HepG2 (cell line): ENCODE measurements around the gene GRIK4. TPM values are rescaled to one million over a fixed set of nuclear protein-coding genes. Genes with fewer than 3 reads are reported as not detected.

ENCODE experiments used
- ATAC-seq: fragments of 200-7000 bp; cut with Tn5 transposase; 3 replicates; pipeline ENCODE4 v1.9.1; 2020; ENCODE audit warnings: mild to moderate bottlenecking, moderate library complexity
- BruUV-seq: library from RNA; stranded (reverse); fragments of 400-500 nt; replicated peaks from 2 replicates; lab custom pipeline; 2021; lab: Mats Ljungman, UMichigan
- CTCF ChIA-PET: fragments of 300-600 bp; formaldehyde crosslinking; extraction: SDS; loops from one replicate; lab custom pipeline; 2021; ENCODE audit warnings: low total read pairs, inconsistent platforms, low intra/inter-chr PET ratio; lab: Yijun Ruan, JAX
- POLR2A ChIA-PET: fragments of 350-600 bp; sonication (Branson Sonifier 250); formaldehyde crosslinking; loops from one replicate; lab custom pipeline; 2020; ENCODE audit warnings: antibody characterized with exemption, inconsistent platforms; lab: Yijun Ruan, JAX
- DNase-seq: peaks from one replicate; pipeline ENCODE4 v3.0.0-alpha.2; 2015; ENCODE audit warnings: low spot score
- FAIRE-seq: peaks from 3 replicates; lab custom pipeline; 2011; peaks lifted over from hg19 to GRCh38; lab: Jason Lieb, UNC
- H2AFZ ChIP-seq: one replicate; pipeline ENCODE4 v1.6.1; 2011; ENCODE audit warnings: low read length, inconsistent platforms
- H3K27ac ChIP-seq: fragments of 300-600 bp; 3 replicates; pipeline ENCODE4 v1.8.0; 2011; ENCODE audit warnings: mixed run types, mild to moderate bottlenecking, mixed read lengths, low read length, inconsistent platforms; ENCODE audit not compliant: insufficient read depth; ENCODE audit errors: extremely low read length
- H3K27me3 ChIP-seq, 2 experiments: fragments of 200-600 bp in 1 of 2; 2 replicates in 1 of 2; 3 replicates in 1 of 2; pipeline versions ENCODE4 v1.6.0 to v1.8.0; 2011; ENCODE audit warnings: low read length in 2 of 2, mild to moderate bottlenecking in 2 of 2, moderate library complexity in 2 of 2, inconsistent platforms in 1 of 2; ENCODE audit not compliant: insufficient read depth in 2 of 2, control insufficient read depth in 1 of 2
- H3K36me3 ChIP-seq, 2 experiments: fragments of 200-600 bp in 1 of 2; replicated peaks in 1 of 2; 2 replicates in 1 of 2; 3 replicates in 1 of 2; pipeline versions ENCODE4 v1.5.1 to v1.8.0; 2011; ENCODE audit warnings: low read length in 2 of 2, inconsistent platforms in 1 of 2; ENCODE audit not compliant: insufficient read depth in 2 of 2, control insufficient read depth in 1 of 2
- H3K4me1 ChIP-seq: 2 replicates; pipeline ENCODE4 v1.5.1; 2012; ENCODE audit warnings: low read length, inconsistent platforms; ENCODE audit not compliant: insufficient read depth
- H3K4me2 ChIP-seq: 2 replicates; pipeline ENCODE4 v1.6.0; 2011; ENCODE audit warnings: low read depth, low read length, inconsistent platforms
- H3K4me3 ChIP-seq, 3 experiments: fragments of 200-600 bp in 1 of 3; sonication (generic), shearing (Covaris generic) in 1 of 3; replicated peaks in 1 of 3; 2 replicates each; pipeline ENCODE4 v1.5.1; 2011 to 2016; ENCODE audit warnings: low read length in 3 of 3, inconsistent platforms in 2 of 3, low read depth in 2 of 3, mild to moderate bottlenecking in 2 of 3, control low read depth in 1 of 3, mixed read lengths in 1 of 3; ENCODE audit not compliant: insufficient read depth in 1 of 3
- H3K79me2 ChIP-seq: one replicate; pipeline ENCODE4 v1.6.1; 2011; ENCODE audit warnings: low read length, inconsistent platforms; ENCODE audit not compliant: insufficient read depth
- H3K9ac ChIP-seq: 2 replicates; pipeline ENCODE4 v1.6.0; 2011; ENCODE audit warnings: mild to moderate bottlenecking, low read depth, low read length, inconsistent platforms; ENCODE audit not compliant: insufficient read depth
- H3K9me3 ChIP-seq: 2 replicates; pipeline ENCODE4 v1.5.1; 2012; ENCODE audit warnings: mild to moderate bottlenecking, low read length
- H4K20me1 ChIP-seq: 2 replicates; pipeline ENCODE4 v1.6.0; 2011; ENCODE audit warnings: inconsistent platforms, mild to moderate bottlenecking, low read length, moderate library complexity; ENCODE audit not compliant: insufficient read depth
- ATF7-NPFF ChIP-seq: sonication (generic); formaldehyde crosslinking; IDR thresholded peaks from 2 replicates; pipeline ENCODE4 v1.8.1; 2023; ENCODE audit warnings: mild to moderate bottlenecking, low read depth, missing genetic modification reagents, moderate library complexity
- FOSL2 ChIP-seq: sonication (generic); formaldehyde crosslinking; IDR thresholded peaks from 2 replicates; pipeline ENCODE4 v1.4.0; 2020; ENCODE audit warnings: missing genetic modification reagents
- FOXP1 ChIP-seq, 2 experiments: fragments of 450-650 bp in 1 of 2; IDR thresholded peaks; 2 replicates each; pipeline ENCODE4 v1.6.1; 2017 to 2018; ENCODE audit warnings: antibody characterized with exemption in 1 of 2
- GTF2F1 ChIP-seq: fragments of 150-350 bp; IDR thresholded peaks from 2 replicates; pipeline ENCODE4 v1.6.1; 2014; ENCODE audit warnings: low read length
- MATR3 ChIP-seq: sonication (generic); formaldehyde crosslinking; IDR thresholded peaks from 2 replicates; pipeline ENCODE4 v1.4.0; 2020; ENCODE audit warnings: missing genetic modification reagents
- MAZ ChIP-seq, 2 experiments: sonication (generic) in 1 of 2; formaldehyde crosslinking in 1 of 2; IDR thresholded peaks; 2 replicates each; pipeline versions ENCODE4 v1.5.0 to v1.6.1; 2012 to 2020; ENCODE audit warnings: low read depth in 2 of 2, mild to moderate bottlenecking in 2 of 2, borderline replicate concordance in 1 of 2, improper control_type of control experiment in 1 of 2, low read length in 1 of 2, missing genetic modification reagents in 1 of 2, moderate library complexity in 1 of 2
- SMC3 ChIP-seq: IDR thresholded peaks from 2 replicates; pipeline ENCODE4 v1.6.1; 2011; ENCODE audit warnings: low read length, improper control_type of control experiment
- SRSF1 ChIP-seq: fragments of 200-400 bp; formaldehyde crosslinking; optimal IDR thresholded peaks from 2 replicates; pipeline ENCODE3; 2017; ENCODE audit warnings: mild to moderate bottlenecking, low read depth, low read length, moderate library complexity
- TCF7 ChIP-seq: sonication (generic); IDR thresholded peaks from 2 replicates; pipeline ENCODE4 v1.6.1; 2016; ENCODE audit warnings: antibody characterized with exemption, low read depth
- ZFP36L2 ChIP-seq: sonication (generic); formaldehyde crosslinking; IDR thresholded peaks from 2 replicates; pipeline ENCODE4 v1.4.0; 2020; ENCODE audit warnings: missing genetic modification reagents
- ZNF747 ChIP-seq: sonication (generic); formaldehyde crosslinking; IDR thresholded peaks from 2 replicates; pipeline ENCODE4 v1.8.1; 2023; ENCODE audit warnings: missing genetic modification reagents, mild to moderate bottlenecking, borderline replicate concordance
- ZNF772 ChIP-seq: sonication (generic); formaldehyde crosslinking; IDR thresholded peaks from 2 replicates; pipeline ENCODE4 v1.5.0; 2020; ENCODE audit warnings: mild to moderate bottlenecking, missing genetic modification reagents
- ZNF788 ChIP-seq: sonication (generic); formaldehyde crosslinking; IDR thresholded peaks from 2 replicates; pipeline ENCODE4 v1.5.0; 2020; ENCODE audit warnings: mild to moderate bottlenecking, missing genetic modification reagents, borderline replicate concordance
- ZSCAN9 ChIP-seq: IDR thresholded peaks from 2 replicates; pipeline ENCODE4 v1.6.1; 2016; ENCODE audit warnings: borderline replicate concordance
- WGBS: methylation state at CpG from one replicate; pipeline ENCODE4 v1.1.6; 2017; ENCODE audit warnings: low lambda C conversion rate; 5-methylcytosine and 5-hydroxymethylcytosine counted together
- in situ Hi-C: cut with HindIII; loops from 2 replicates; pipeline ENCODE4 v1.10.0; 2017; ENCODE audit warnings: low pct_unique_long_range_greater_than_20kb; ENCODE audit not compliant: extremely low pct_ligation_motif_present
- intact Hi-C: fragments of 100-400 bp; cut with micrococcal nuclease; formaldehyde crosslinking; loops from one replicate; pipeline ENCODE4 v1.10.0; 2022; ENCODE audit not compliant: unreplicated experiment
- polyA plus RNA-seq, 8 experiments: library from polyadenylated mRNA; depleted of rRNA in 3 of 8; stranded (reverse) in 7 of 8; unstranded in 1 of 8; fragments of >200 nt; fragmentation: Illumina TruSeq in 4 of 8; extraction: Trizol in 4 of 8; gene quantifications; 2 replicates each; pipeline versions ENCODE4 v1.2.1 to v1.2.3, GENCODE V29; 2011 to 2016; ENCODE audit warnings: low read depth in 4 of 8, missing spikeins in 1 of 8, mixed read lengths in 1 of 8; ENCODE audit not compliant: insufficient read depth in 1 of 8
- total RNA-seq, 5 experiments: library from RNA; depleted of rRNA; stranded (reverse); fragments of >200 nt; fragmentation: Illumina TruSeq; extraction: Trizol; gene quantifications; 2 replicates each; pipeline ENCODE4 v1.2.3, GENCODE V29; 2016; ENCODE audit warnings: low read depth in 1 of 5
- TF ChIP-seq, protein P1 (sequence below): sonication (generic); formaldehyde crosslinking; IDR thresholded peaks from 2 replicates; pipeline ENCODE4 v1.8.1; 2023; ENCODE audit warnings: missing genetic modification reagents, mild to moderate bottlenecking, borderline replicate concordance
- TF ChIP-seq, protein P2 (sequence below): sonication (generic); formaldehyde crosslinking; IDR thresholded peaks from 2 replicates; pipeline ENCODE4 v1.4.0; 2020; ENCODE audit warnings: missing genetic modification reagents
- TF ChIP-seq, protein P3 (sequence below): sonication (generic); formaldehyde crosslinking; IDR thresholded peaks from 2 replicates; pipeline ENCODE4 v1.4.0; 2020; ENCODE audit warnings: missing genetic modification reagents, borderline replicate concordance

The GRIK4 gene
- total and polyA plus RNA-seq, 2 of the 13 experiments (the other 11 are each of a cell fraction or from before 2014, with no cell fraction given), result 0.04 to 0.07 TPM

DNA sequence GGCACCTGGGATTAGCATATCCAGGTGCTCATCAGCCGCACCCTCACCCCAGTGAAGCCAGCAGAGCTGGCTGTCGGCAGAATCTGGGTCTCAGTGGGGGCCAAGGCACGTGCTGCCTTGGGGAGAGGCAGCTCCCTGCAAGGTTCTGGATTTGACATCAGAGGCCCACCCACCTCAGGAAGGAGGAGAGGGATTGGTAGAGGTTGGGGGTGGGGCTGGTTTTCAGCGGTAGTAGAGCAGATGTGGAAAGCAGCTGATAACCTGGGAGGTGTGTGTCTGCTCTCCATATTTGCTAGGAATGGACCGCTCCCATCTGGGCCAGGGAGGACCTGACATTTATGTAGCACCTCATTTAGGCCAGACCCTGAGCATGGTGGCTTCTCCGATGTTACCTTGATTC is 147.5 kb downstream of the GRIK4 start (continued):
- TF ChIP-seq ZFP36L2 (CRISPR knock-in tag) (no peak), FOXP1 (IDR thresholded peaks at IDR 0.05) (no peak), FOXP1 (CRISPR knock-in tag; IDR thresholded peaks at IDR 0.05) (no peak)
- TF ChIP-seq, protein P1, sequence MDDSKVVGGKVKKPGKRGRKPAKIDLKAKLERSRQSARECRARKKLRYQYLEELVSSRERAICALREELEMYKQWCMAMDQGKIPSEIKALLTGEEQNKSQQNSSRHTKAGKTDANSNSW (CRISPR knock-in tag), result no peak
- TF ChIP-seq, all 625 proteins: peak for 0

DNA sequence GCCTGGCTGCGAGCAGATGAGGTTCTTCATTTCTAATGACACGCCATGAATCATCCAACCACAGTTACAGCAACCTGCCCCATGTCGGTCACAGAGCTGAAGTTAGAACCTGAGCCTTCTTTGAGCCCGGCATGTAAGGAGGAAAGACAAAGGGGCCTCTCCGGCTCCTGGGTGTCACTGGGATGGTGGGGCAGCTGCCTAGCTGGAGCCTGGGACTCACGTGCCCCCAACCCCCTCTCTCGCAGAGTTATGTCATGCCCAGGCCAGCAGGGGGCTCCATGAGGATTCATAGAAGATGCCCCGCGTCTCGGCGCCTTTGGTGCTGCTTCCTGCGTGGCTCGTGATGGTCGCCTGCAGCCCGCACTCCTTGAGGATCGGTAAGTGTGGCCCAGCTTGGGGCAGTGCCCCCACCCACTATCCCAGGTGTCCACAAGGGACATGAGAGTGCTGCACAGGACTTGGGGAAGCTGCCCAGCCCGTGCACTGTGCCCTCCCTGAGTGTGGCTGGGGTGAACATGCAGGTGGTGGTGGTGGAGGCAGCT is 148.5 kb downstream of the GRIK4 start:
- Histone ChIP-seq H3K27me3 (no peaks in the 10 kb centered on the region; a peak in 3 of 5 replicates), H3K79me2 (no peaks in the 10 kb centered on the region), H3K4me1 (0 out of 2 replicates have a peak, but pooled peaks cover 4% of the 10 kb centered on the region), H3K27ac (no peak overlapping the region), H3K9me3 (no peaks in the 10 kb centered on the region), H4K20me1 (no peaks in the 10 kb centered on the region), H2AFZ (no peak overlapping the region), H3K4me2 (no peak overlapping the region), H3K4me3 (no peak overlapping the region), H3K9ac (no peak overlapping the region), H3K36me3 (no peaks in the 10 kb centered on the region)
- ATAC-seq (peak; percentile 83), FAIRE-seq (no peak), DNase-seq (peak; percentile 53)
- intact Hi-C loops (loop anchor here (1.0 kb wide), 2 partner anchors 25 to 142 kb away; no protein-coding TSS in a partner anchor), in situ Hi-C loops (no loop called here)
- WGBS, result 37% methylated on average over 5 of the region's 17 CpGs
- POLR2A ChIA-PET, result no interaction called here
- CTCF ChIA-PET, result interaction anchor here (1.2 to 1.9 kb wide), 3 partner anchors 24 to 293 kb away, joined by 4 to 13 read pairs (median 5); partner anchors contain the start of gene GRIK4
- BruUV-seq, result no TSS peak
- no peak for TF ChIP-seq ATF7-NPFF (CRISPR knock-in tag)
- TF ChIP-seq ZNF788 (CRISPR knock-in tag), result peak; percentile 62; the same call in 1 of the 2 replicates
- peak; percentile 58; the same call in 1 of the 2 replicates for TF ChIP-seq ZNF747 (CRISPR knock-in tag)
- TF ChIP-seq FOSL2 (CRISPR knock-in tag), result 0 out of 2 replicates have a peak, but pooled peaks have one; percentile 9
- TF ChIP-seq, protein P2, sequence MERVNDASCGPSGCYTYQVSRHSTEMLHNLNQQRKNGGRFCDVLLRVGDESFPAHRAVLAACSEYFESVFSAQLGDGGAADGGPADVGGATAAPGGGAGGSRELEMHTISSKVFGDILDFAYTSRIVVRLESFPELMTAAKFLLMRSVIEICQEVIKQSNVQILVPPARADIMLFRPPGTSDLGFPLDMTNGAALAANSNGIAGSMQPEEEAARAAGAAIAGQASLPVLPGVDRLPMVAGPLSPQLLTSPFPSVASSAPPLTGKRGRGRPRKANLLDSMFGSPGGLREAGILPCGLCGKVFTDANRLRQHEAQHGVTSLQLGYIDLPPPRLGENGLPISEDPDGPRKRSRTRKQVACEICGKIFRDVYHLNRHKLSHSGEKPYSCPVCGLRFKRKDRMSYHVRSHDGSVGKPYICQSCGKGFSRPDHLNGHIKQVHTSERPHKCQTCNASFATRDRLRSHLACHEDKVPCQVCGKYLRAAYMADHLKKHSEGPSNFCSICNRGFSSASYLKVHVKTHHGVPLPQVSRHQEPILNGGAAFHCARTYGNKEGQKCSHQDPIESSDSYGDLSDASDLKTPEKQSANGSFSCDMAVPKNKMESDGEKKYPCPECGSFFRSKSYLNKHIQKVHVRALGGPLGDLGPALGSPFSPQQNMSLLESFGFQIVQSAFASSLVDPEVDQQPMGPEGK, result 0 out of 2 replicates have a peak, but pooled peaks have one; percentile 32
- peak; percentile 55 for TF ChIP-seq SMC3
- TF ChIP-seq, protein P3, sequence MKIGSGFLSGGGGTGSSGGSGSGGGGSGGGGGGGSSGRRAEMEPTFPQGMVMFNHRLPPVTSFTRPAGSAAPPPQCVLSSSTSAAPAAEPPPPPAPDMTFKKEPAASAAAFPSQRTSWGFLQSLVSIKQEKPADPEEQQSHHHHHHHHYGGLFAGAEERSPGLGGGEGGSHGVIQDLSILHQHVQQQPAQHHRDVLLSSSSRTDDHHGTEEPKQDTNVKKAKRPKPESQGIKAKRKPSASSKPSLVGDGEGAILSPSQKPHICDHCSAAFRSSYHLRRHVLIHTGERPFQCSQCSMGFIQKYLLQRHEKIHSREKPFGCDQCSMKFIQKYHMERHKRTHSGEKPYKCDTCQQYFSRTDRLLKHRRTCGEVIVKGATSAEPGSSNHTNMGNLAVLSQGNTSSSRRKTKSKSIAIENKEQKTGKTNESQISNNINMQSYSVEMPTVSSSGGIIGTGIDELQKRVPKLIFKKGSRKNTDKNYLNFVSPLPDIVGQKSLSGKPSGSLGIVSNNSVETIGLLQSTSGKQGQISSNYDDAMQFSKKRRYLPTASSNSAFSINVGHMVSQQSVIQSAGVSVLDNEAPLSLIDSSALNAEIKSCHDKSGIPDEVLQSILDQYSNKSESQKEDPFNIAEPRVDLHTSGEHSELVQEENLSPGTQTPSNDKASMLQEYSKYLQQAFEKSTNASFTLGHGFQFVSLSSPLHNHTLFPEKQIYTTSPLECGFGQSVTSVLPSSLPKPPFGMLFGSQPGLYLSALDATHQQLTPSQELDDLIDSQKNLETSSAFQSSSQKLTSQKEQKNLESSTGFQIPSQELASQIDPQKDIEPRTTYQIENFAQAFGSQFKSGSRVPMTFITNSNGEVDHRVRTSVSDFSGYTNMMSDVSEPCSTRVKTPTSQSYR (CRISPR knock-in tag), result 0 out of 2 replicates have a peak, but pooled peaks have one; percentile 19
- peak; percentile 51; the same call in 1 of the 2 replicates for TF ChIP-seq ZNF772 (CRISPR knock-in tag)
- no peak for TF ChIP-seq SRSF1
- TF ChIP-seq MATR3 (CRISPR knock-in tag), result no peak
- TF ChIP-seq GTF2F1, result no peak
- no peak for TF ChIP-seq ZSCAN9 (CRISPR knock-in tag)
- no peak for TF ChIP-seq MAZ (IDR thresholded peaks at IDR 0.05; ENCODE audit: borderline replicate concordance, low read depth, low read length)
- 0 out of 2 replicates have a peak, but pooled peaks have one; percentile 41 for TF ChIP-seq MAZ (CRISPR knock-in tag; IDR thresholded peaks at IDR 0.05; ENCODE audit: low read depth)
- TF ChIP-seq TCF7, result no peak
- TF ChIP-seq, protein P1 (CRISPR knock-in tag), result no peak
